ENCODE results near the gene GRIK5.

The GRIK5 gene

DNA sequence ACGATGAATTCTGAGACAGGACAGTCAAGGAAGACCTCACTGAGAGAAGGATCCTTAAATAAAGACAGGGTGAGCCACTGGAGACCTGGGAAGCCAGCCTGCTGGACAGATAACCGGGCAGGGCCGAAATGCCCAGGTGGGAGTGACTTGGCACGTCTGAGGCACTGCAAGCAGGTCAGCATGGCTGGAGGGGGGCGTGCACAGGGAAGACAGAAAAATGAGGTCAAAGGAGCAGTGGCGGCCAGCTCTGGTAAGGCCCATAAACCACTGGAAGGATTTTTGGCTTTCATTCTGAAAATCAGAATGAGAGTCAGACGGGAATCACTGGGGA, 70.2 kb downstream of the GRIK5 start:
- no peak for DNase-seq (ENCODE audit: low read depth)
- no peak overlapping the region for H3K4me3 ChIP-seq (ENCODE audit: low read depth, low read length)
- TF ChIP-seq, protein P1, sequence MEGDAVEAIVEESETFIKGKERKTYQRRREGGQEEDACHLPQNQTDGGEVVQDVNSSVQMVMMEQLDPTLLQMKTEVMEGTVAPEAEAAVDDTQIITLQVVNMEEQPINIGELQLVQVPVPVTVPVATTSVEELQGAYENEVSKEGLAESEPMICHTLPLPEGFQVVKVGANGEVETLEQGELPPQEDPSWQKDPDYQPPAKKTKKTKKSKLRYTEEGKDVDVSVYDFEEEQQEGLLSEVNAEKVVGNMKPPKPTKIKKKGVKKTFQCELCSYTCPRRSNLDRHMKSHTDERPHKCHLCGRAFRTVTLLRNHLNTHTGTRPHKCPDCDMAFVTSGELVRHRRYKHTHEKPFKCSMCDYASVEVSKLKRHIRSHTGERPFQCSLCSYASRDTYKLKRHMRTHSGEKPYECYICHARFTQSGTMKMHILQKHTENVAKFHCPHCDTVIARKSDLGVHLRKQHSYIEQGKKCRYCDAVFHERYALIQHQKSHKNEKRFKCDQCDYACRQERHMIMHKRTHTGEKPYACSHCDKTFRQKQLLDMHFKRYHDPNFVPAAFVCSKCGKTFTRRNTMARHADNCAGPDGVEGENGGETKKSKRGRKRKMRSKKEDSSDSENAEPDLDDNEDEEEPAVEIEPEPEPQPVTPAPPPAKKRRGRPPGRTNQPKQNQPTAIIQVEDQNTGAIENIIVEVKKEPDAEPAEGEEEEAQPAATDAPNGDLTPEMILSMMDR (IDR thresholded peaks at IDR 0.05; ENCODE audit: low read depth, low read length, missing control alignments): no peak

DNA sequence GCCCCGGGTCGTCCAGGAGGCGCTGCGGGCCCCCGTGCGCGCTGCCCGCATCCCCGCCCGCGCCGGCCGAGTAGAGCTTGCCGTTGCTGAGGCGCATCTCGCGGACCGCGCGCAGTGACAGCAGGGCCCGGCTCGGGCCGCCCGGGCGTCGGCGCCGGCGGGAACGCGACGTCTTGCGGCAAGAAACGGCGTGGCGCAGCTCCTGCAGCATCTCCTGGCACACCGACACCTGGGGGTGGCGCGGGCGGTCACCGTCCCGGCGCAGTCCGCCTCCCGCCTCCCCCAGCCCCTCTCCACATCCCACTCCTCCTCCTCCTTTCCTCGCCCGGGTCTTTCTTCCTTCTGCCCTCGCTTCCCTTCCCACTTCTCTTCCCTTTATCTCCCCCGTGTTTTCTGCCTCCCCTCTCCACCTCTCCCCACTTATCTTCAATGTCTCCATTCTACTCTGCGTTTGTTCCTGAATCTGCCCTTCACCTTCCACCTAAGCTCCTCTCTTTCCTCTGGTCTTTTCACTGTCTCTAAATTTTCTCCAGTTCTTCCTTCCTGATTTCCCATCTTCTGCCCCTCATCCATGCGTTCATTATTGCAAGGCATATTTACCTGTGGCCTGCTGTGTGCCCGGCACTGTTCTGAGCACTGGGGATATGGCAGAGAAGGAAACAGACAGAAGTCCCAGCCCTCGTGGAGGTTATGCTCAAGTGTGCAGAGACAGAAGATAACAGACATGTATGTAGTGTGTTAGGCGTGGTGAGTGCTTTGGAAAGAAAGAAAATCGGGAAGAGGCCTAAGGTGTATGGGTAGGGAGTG, 70.7 kb downstream of the GRIK5 start:
- DNase-seq (ENCODE audit: low read depth): no peak
- TF ChIP-seq, protein P1 (IDR thresholded peaks at IDR 0.05; ENCODE audit: low read depth, low read length, missing control alignments): no peak
- no peak overlapping the region for H3K4me3 ChIP-seq (ENCODE audit: low read depth, low read length)

DNA sequence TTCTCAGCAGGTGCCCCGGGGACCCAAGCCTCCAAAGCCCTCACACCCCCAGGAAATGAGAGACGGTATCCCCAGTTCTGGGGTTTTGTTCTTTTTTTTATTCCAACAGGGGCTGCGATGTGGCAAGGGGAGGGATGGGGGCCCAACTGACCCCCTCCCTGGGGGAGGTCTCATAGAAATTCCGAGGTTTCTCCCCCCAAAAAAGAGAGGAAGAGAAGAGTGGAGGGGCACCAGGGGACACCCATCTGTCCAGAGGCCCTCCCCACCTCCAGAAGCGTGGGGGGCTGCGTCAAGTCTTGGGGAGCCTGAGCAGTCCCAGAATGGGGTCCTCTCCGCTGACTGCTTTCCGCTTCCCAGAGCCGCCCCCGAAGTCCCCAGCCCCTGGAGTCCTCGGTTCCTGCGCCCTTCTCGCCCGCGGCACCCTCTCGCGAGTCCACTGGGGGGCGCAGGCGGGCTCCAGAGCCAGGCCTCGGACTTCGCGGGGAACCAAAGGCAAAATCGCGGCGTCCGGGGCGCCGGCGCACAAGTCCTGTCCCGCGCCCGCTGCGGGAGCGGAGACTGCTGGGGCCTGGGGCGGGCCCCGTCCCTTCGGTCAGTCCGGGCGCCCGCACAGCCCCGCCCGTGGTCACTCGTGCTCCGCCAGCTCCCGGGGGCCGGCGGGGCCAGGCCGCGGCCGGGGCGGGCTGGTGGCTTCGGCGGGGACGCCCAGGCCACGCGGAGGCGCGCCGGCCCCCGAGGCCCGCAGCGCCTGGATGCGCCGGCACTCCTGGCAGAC, 71.6 kb downstream of the GRIK5 start:
- TF ChIP-seq, protein P1 (IDR thresholded peaks at IDR 0.05; ENCODE audit: low read depth, low read length, missing control alignments): peak; percentile 67
- no peak overlapping the region for H3K4me3 ChIP-seq (ENCODE audit: low read depth, low read length)
- DNase-seq (ENCODE audit: low read depth): no peak

DNA sequence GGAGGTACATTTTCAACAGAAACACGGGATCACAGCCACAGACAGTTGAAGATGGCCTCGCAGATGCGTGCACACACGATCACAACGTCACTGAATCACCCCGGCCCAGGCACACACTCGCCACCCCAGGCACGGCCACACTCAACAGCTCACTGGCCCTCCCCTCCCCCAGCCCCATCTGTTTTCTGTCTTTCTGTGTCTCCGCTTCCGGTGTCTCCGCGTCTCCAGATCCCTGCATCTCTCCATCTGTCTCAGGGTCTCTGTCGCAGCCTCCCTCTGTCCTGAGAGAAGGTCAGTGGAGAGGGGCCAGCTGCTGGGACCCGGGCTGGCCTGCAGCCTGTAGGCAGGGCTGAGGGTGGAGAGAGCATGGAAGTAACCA, 72.2 kb downstream of the GRIK5 start:
- no peak overlapping the region for H3K4me3 ChIP-seq (ENCODE audit: low read depth, low read length)
- TF ChIP-seq, protein P1 (IDR thresholded peaks at IDR 0.05; ENCODE audit: low read depth, low read length, missing control alignments): no peak
- DNase-seq (ENCODE audit: low read depth): no peak

DNA sequence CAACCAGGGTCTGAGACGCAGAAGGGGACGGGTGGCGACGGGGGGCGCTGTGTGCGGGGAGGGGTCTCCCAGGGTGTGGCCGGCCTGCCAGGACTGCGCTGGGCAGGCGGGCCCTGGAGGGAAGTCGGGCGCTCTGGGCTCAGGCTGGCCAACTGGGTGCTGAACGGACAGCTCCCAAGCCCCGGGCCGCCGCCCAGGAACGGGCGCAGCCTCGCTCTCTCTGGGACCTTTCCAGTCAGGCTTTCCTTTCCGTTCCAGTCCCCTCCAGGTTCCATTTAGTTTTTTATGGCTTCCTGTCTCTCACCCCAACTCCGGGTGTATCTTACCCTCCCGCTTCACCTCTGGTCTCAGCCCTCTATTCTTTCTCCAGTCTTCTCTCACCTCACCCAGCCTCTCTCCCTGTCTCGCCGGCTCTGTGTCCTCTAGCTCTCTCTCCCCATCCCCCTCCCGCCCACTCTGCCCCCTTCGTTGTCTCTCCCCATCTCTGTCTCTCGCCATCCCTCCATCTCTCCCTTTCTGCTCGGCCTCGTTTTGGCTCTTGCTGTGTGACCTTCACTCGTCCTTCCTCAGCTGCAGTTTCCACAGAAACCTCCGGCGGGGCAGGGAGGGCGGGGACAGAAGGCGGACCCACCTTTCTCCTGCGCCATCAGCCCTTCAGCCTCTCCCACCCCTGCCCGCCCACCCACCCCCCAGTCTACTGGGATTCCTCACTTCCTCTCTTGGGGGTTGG, 72.7 kb downstream of the GRIK5 start:
- DNase-seq (ENCODE audit: low read depth): no peak
- TF ChIP-seq, protein P1 (IDR thresholded peaks at IDR 0.05; ENCODE audit: low read depth, low read length, missing control alignments): peak; percentile 4
- H3K4me3 ChIP-seq (ENCODE audit: low read depth, low read length): no peak overlapping the region

DNA sequence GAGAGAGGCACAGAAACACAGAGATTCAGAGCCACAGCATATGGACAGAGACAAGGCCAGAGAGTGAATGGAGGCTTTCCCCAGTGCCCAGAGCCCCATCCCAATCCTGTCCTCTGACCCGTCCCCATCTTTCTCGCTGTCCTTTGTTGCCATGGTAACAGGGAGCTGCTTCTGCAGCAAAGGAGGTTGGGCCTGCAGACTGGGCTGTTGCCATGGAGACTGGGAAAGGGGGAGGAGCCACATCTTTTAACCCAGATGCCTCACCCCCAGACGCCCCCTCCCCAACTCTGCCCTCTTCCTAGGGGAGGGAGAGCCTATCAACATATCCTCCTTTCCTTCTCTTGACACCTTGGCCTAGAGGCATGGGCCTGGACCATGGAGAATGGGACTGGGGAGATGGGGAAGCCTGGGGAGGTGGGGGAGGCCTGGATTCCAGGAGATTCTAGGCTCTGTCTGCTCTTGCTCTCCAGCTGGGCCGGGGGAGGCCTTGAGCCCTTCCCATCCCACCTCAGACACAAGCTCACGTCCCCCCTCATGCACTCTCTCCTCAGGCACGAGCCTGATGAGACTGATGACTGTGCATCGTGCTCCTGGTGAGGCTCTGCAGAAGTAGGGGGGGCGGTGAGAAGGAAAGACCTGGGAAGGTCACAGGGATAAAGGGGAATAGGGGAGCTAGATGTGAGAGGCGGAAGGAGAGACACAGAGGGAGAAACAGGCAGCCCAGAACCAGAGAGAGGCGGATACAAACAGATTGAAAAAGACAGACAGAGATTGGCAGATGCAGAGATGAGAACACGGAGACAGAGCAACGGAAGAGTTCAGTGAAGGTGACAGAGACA, 73.8 kb downstream of the GRIK5 start:
- H3K4me3 ChIP-seq (ENCODE audit: low read depth, low read length): no peak overlapping the region

More for the DNA sequence above, 73.8 kb downstream of the GRIK5 start:
- TF ChIP-seq, protein P1 (IDR thresholded peaks at IDR 0.05; ENCODE audit: low read depth, low read length, missing control alignments): no peak
- DNase-seq (ENCODE audit: low read depth): no peak

Measured in GM12864 (cell line).